Activated CD4-positive, alpha-beta T cell treated with anti-CD3 and anti-CD28 coated beads, Interleukin-2, amount 50 U/mL, for 16 hours (primary cell): ENCODE measurements around the gene ZNF519.
"Not testable (repeated sequence)": the region's sequence is repeated elsewhere in the genome, so short reads cannot be mapped to it uniquely, and the experiment has no call there.

Experiments used
- DNase-seq: peaks from one replicate; pipeline ENCODE4 v3.0.0-alpha.2; 2020

Gene ZNF519

GRCh38 chr18:14146771-14147170 lies 14.5 kb upstream of the ZNF519 start:
- not testable (repeated sequence) for DNase-seq

GRCh38 chr18:14145581-14146338 lies 13.5 kb upstream of the ZNF519 start:
- not testable (repeated sequence) for DNase-seq

GRCh38 chr18:14145021-14145420 lies 12.8 kb upstream of the ZNF519 start:
- DNase-seq = not testable (repeated sequence)

GRCh38 chr18:14144628-14144895 lies 12.3 kb upstream of the ZNF519 start:
- DNase-seq = no peak

- not testable (repeated sequence) for DNase-seq
Measured at GRCh38 chr18:14143871-14144627, 11.8 kb upstream of the ZNF519 start.

- not testable (repeated sequence) for DNase-seq
Measured at GRCh38 chr18:14143396-14143795, 11.2 kb upstream of the ZNF519 start.

- not testable (repeated sequence) for DNase-seq
Measured at GRCh38 chr18:14142177-14142576, 9.9 kb upstream of the ZNF519 start.

- peak; percentile 5 for DNase-seq
Measured at GRCh38 chr18:14139583-14139982, 7.3 kb upstream of the ZNF519 start.

- not testable (repeated sequence) for DNase-seq
Measured at GRCh38 chr18:14137971-14138370, 5.7 kb upstream of the ZNF519 start.

- not testable (repeated sequence) for DNase-seq
Measured at GRCh38 chr18:14131696-14132270, 452 bp downstream of the ZNF519 start.

- DNase-seq = not testable (repeated sequence)
Measured at GRCh38 chr18:14130804-14131203, 1.4 kb downstream of the ZNF519 start.

GRCh38 chr18:14124689-14125088 lies 7.5 kb downstream of the ZNF519 start:
- no peak for DNase-seq

- DNase-seq = no peak
Measured at GRCh38 chr18:14122097-14122496, 10.1 kb downstream of the ZNF519 start.

- no peak for DNase-seq
Measured at GRCh38 chr18:14120926-14121325, 11.3 kb downstream of the ZNF519 start.

GRCh38 chr18:14117606-14118005 lies 14.6 kb downstream of the ZNF519 start:
- no peak for DNase-seq

- DNase-seq = no peak
Measured at GRCh38 chr18:14106906-14107305, 25.3 kb downstream of the ZNF519 start.

- DNase-seq = no peak
Measured at GRCh38 chr18:14104906-14105748, 27.1 kb downstream of the ZNF519 start.

GRCh38 chr18:14104201-14104600 lies 28.0 kb downstream of the ZNF519 start:
- DNase-seq = no peak

GRCh38 chr18:14100503-14101286 lies 31.5 kb downstream of the ZNF519 start:
- DNase-seq = no peak

GRCh38 chr18:14098428-14098827 lies 33.8 kb downstream of the ZNF519 start:
- DNase-seq = no peak

GRCh38 chr18:14097761-14098160 lies 34.5 kb downstream of the ZNF519 start:
- no peak for DNase-seq

GRCh38 chr18:14093307-14093915 lies 38.8 kb downstream of the ZNF519 start:
- DNase-seq = no peak
